ENCODE results near the gene HM13. TPM values are rescaled to one million over a fixed set of nuclear protein-coding genes. Genes with fewer than 3 reads are reported as not detected.

HM13 gene
- total and polyA plus RNA-seq, 2 of the 13 experiments (the other 11 are each of a cell fraction or from before 2014, with no cell fraction given) = 118 to 243 TPM

DNA sequence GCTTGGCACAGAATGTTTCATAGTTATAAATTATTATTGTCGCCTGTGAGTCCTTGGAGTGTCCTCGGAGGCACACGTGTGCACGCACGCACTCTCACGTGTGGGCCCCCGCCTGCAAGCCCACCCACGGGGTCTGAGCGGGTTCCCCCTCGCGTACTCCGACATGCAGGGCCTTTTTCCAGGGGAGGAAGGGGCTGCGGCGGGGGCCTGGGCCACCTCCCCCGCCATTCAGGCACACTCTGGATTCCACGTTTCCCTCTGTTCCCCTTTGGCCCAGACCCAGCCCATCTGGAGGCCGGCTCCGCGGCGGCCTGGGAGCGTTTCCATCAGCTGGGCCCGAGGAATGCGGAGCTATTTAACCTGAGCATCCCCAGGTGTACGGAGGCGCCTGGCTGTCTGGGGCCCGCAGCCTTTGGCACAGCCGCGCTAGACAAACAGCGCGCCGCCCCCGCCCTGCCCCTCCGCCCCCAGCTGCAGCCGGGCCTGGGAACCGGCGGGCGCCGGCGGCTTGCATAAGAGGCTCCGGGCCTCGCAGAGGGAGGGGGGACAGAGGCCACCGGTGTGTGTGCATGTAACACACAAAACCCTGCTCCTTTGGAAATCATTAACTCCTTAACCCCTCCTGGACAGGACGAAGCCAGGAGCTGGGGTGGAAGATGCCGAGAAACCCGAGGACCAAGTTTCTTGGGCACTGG lies 94.2 kb downstream of the HM13 start (continued):
- TF ChIP-seq GTF3A (CRISPR knock-in tag; conservative IDR thresholded peaks at IDR 0.05) (peak; percentile 99), ZNF44 (CRISPR knock-in tag; IDR thresholded peaks at IDR 0.05) (peak; percentile 98), KLF11 (CRISPR knock-in tag; IDR thresholded peaks at IDR 0.05) (peak; percentile 88), ZNF775 (CRISPR knock-in tag; IDR thresholded peaks at IDR 0.05; ENCODE audit: borderline replicate concordance) (no peak; the same call in 1 of the 2 replicates), ZNF724P (CRISPR knock-in tag; IDR thresholded peaks at IDR 0.05; ENCODE audit: borderline replicate concordance) (peak; percentile 99; the same call in 1 of the 2 replicates), NFE2L2 (IDR thresholded peaks at IDR 0.05; ENCODE audit: low read length) (no peak), MLLT10 (CRISPR knock-in tag; IDR thresholded peaks at IDR 0.05) (no peak)
- TF ChIP-seq, protein P1, sequence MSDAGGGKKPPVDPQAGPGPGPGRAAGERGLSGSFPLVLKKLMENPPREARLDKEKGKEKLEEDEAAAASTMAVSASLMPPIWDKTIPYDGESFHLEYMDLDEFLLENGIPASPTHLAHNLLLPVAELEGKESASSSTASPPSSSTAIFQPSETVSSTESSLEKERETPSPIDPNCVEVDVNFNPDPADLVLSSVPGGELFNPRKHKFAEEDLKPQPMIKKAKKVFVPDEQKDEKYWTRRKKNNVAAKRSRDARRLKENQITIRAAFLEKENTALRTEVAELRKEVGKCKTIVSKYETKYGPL (CRISPR knock-in tag; IDR thresholded peaks at IDR 0.05) = peak; percentile 99
- TF ChIP-seq, protein P2, sequence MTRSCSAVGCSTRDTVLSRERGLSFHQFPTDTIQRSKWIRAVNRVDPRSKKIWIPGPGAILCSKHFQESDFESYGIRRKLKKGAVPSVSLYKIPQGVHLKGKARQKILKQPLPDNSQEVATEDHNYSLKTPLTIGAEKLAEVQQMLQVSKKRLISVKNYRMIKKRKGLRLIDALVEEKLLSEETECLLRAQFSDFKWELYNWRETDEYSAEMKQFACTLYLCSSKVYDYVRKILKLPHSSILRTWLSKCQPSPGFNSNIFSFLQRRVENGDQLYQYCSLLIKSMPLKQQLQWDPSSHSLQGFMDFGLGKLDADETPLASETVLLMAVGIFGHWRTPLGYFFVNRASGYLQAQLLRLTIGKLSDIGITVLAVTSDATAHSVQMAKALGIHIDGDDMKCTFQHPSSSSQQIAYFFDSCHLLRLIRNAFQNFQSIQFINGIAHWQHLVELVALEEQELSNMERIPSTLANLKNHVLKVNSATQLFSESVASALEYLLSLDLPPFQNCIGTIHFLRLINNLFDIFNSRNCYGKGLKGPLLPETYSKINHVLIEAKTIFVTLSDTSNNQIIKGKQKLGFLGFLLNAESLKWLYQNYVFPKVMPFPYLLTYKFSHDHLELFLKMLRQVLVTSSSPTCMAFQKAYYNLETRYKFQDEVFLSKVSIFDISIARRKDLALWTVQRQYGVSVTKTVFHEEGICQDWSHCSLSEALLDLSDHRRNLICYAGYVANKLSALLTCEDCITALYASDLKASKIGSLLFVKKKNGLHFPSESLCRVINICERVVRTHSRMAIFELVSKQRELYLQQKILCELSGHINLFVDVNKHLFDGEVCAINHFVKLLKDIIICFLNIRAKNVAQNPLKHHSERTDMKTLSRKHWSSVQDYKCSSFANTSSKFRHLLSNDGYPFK (CRISPR knock-in tag; IDR thresholded peaks at IDR 0.05; ENCODE audit: borderline replicate concordance) = peak; percentile 93

Measured in HepG2 (cell line).